Measurements from ENCODE around the gene HS6ST3.

The HS6ST3 gene

GRCh38 chr13:96792736-96793403 is 703.0 kb downstream of the HS6ST3 start:
- DNase-seq (ENCODE audit: low read depth) = no peak

DNA sequence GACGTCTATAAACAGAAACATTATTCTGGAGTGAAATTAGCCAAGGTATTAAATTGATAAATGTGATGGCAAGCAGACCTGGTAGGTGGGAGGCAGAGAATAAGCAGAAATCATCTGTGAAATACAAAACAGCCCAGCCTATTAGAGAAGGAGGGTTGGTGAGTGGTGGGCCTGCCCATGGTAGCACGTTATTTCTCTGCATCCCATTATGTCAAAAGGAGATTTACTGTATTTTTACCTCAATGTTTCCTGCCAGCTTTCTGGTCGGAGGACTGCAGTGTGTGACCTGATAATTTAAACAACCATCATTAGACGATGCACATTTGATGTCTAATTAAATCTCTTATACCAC is 703.5 kb downstream of the HS6ST3 start:
- DNase-seq (ENCODE audit: low read depth) = no peak

DNA sequence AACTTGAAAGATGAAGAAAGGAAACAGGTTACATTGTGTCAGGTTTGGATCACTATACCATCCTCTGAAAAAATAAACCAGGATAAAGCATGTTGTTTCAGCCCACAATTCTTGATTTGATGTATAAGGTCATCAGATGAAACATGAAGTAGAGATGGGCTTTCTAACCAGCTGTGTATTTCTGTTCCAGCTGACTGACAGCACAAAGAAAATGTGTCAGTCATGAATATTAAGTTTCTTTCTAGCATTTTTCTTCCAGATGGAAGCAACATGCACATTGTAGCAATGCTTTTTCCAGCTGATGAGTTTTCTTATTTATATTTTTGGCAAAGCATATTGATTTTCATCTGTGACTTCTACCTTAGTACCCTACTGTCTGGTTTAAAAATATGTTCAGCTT is 704.8 kb downstream of the HS6ST3 start:
- no peak for DNase-seq (ENCODE audit: low read depth)

DNA sequence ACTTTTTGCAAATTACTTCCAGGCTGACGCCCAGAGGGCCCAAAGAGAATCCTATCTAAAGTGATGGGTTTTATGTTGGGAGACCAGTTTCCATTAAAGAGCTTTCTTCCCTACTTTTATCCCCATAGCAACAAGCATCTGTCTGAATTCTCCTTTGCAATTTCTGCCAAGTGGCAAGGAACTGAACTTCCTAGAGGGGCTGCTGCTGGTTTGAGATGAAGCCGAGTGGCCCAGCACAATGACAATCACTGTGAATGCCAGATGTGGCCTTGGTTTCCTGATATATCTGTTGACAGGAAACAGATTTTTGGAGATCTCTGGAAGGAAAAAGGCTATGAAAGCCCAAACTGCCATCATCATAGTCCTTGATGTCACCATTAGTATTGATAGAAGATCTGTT is 705.8 kb downstream of the HS6ST3 start:
- no peak for DNase-seq (ENCODE audit: low read depth)

GRCh38 chr13:96796091-96796633 is 706.3 kb downstream of the HS6ST3 start:
- DNase-seq (ENCODE audit: low read depth) = no peak

- no peak for DNase-seq (ENCODE audit: low read depth)
Measured at GRCh38 chr13:96797136-96797535, 707.2 kb downstream of the HS6ST3 start.

- DNase-seq (ENCODE audit: low read depth) = no peak
Measured at GRCh38 chr13:96803456-96804100, 713.7 kb downstream of the HS6ST3 start.

- no peak for DNase-seq (ENCODE audit: low read depth)
Measured at GRCh38 chr13:96804174-96804573, 714.3 kb downstream of the HS6ST3 start.

DNA sequence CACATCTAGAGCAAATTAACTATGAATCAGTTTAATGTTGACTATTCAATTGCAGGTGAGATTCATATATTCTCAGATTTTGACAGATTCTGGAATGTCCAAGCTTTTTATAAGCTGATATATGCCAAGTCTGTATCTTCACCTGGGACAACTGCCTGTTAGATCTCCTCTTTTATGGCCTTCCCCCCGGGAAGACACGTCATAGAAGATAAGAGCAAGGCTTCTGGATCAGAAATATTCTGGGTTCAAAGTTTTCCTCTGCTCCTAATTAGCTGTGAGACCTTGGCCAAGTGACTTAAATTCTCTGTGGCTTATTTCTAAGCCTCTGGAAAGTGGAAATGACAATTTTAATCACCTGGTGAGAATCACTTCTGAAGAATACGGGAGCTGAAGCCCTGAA is 716.8 kb downstream of the HS6ST3 start:
- DNase-seq (ENCODE audit: low read depth) = no peak

- no peak for DNase-seq (ENCODE audit: low read depth)
Measured at GRCh38 chr13:96809366-96810096, 719.6 kb downstream of the HS6ST3 start.

- no peak for DNase-seq (ENCODE audit: low read depth)
Measured at GRCh38 chr13:96810104-96810503, 720.2 kb downstream of the HS6ST3 start.

- DNase-seq (ENCODE audit: low read depth) = no peak
Measured at GRCh38 chr13:96811049-96811448, 721.1 kb downstream of the HS6ST3 start.

GRCh38 chr13:96816261-96816660 is 726.4 kb downstream of the HS6ST3 start:
- no peak for DNase-seq (ENCODE audit: low read depth)

DNA sequence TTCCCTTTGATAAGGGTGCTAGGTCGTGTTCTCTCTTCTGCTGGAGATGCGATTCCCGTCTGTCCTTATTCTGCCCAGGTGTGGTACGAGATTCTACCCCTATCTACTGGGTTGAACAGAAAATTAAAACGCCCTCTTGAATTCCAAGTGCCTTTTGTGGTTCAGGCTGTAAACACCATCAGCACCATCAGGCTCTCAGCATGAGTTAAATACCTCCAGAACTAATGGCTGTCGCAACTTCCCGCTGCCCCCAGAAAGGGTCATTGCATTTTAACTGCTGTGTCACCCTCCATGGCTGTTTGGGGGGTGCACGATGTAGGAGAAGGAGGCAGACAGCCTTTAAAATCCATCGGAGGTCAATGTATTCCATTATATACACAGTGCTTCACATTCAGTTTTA is 727.0 kb downstream of the HS6ST3 start:
- no peak for DNase-seq (ENCODE audit: low read depth)

DNA sequence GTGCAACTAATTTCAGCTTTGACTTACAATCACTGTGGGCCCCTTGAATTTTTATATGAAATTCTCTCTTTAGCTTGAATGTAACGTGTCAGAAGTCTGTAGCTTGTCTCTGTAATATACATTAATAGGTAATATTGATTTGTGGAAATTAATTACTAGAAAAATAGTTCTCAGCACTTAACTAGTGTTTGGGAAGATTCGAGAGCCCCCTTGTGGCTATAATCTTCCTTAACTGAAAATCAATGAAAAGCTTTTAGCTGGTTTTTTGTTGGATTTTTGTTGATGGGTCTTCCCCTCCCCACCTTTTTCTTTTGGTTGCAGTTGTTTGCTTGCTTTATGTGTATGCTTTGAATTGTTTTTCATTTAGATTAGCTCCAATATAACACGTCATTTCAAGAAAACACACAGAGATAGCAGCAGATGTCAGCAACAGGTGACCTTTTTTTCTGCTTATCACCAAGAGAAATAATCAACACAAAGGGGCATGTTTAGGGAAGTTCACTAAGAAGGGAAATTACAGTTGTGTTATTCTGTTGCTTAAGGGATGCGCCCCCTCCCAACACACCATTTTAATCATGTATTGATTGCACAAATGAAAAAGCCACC is 727.5 kb downstream of the HS6ST3 start:
- no peak for DNase-seq (ENCODE audit: low read depth)

GRCh38 chr13:96819375-96819774 is 729.5 kb downstream of the HS6ST3 start:
- DNase-seq (ENCODE audit: low read depth) = no peak

DNA sequence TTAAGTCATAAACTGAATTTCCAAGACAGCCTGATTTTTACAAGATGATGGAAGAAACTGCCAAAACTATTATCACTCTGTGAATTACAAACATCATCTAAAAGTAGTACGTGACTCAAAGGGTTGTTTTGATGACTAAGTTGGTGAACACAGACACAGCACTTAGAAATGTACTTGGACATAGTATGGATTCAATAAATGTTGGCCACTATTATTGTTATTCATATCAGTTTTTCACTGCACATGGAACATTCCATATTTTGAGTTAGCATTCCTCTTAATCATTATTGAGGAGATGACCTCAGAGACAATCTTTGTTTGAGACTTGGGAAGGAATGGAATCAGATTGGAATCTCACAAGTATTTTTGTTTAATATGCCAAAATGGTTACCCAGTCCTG is 731.5 kb downstream of the HS6ST3 start:
- DNase-seq (ENCODE audit: low read depth) = peak; percentile 22

GRCh38 chr13:96821971-96822370 is 732.1 kb downstream of the HS6ST3 start:
- DNase-seq (ENCODE audit: low read depth) = no peak

GRCh38 chr13:96822895-96823294 is 733.0 kb downstream of the HS6ST3 start:
- DNase-seq (ENCODE audit: low read depth) = no peak

- DNase-seq (ENCODE audit: low read depth) = no peak
Measured at GRCh38 chr13:96824140-96824539, 734.2 kb downstream of the HS6ST3 start.

DNA sequence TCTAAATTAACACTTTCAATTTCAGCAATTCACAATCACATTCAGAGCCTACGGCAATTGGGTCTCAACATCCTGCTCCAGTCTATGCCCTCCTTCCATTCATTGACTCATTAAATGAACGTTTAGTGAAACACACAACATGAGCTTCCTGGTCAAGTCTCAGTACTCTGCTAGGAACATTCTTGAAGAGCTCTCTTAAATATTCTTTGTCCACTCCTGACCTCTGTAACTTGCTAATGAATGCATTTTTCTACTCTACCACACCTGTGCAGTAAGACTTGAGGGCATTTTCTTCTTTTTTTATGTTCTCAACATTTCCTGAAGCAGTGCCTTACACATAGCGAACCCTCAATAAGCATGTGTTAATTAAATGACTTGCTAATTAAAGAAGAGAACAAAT is 735.7 kb downstream of the HS6ST3 start:
- no peak for DNase-seq (ENCODE audit: low read depth)

- DNase-seq (ENCODE audit: low read depth) = no peak
Measured at GRCh38 chr13:96834626-96835025, 744.7 kb downstream of the HS6ST3 start.

DNA sequence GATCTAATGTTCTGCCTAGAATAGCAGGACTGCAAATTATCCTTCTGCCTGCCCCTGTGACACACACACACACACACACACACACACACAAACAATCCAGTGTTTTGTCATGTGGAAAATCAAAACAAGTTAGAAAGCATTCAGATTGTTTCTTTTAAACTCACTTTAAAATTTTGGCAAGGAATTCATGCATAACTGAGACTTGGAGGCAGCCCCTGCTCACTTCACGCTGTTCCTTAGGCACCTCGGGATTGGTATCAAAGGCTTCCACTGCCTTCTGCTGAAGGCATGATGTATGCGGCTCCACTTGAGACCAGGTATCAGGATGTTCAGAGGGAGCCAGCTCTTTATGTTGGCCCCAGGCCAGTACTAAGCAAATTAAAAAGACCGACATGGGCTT is 745.6 kb downstream of the HS6ST3 start:
- DNase-seq (ENCODE audit: low read depth) = no peak

Measured in non-pigmented ciliary epithelial cell (primary cell).